Measurements from ENCODE around the gene BAIAP2L1.
"Not testable (repeated sequence)": the region's sequence is repeated elsewhere in the genome, so short reads cannot be mapped to it uniquely, and the experiment has no call there.

BAIAP2L1 gene

GRCh38 chr7:98317366-98318040 is 83.4 kb downstream of the BAIAP2L1 start:
- no peak for DNase-seq

- not testable (repeated sequence) for DNase-seq
These were observed 84.8 kb downstream of the BAIAP2L1 start for GRCh38 chr7:98315994-98316527.

- no peak for DNase-seq
These were observed 85.4 kb downstream of the BAIAP2L1 start for GRCh38 chr7:98315318-98315993.

GRCh38 chr7:98314469-98314868 is 86.4 kb downstream of the BAIAP2L1 start:
- no peak for DNase-seq

GRCh38 chr7:98312201-98312600 is 88.7 kb downstream of the BAIAP2L1 start:
- DNase-seq: no peak

- no peak for DNase-seq
These were observed 91.3 kb downstream of the BAIAP2L1 start for GRCh38 chr7:98309566-98309965.

- DNase-seq: no peak
These were observed 92.9 kb downstream of the BAIAP2L1 start for GRCh38 chr7:98307971-98308466.

GRCh38 chr7:98305951-98306535 is 94.8 kb downstream of the BAIAP2L1 start:
- DNase-seq: no peak

- DNase-seq: no peak
These were observed 97.0 kb downstream of the BAIAP2L1 start for GRCh38 chr7:98303906-98304305.

GRCh38 chr7:98303176-98303865 is 97.6 kb downstream of the BAIAP2L1 start:
- no peak for DNase-seq

- no peak for DNase-seq
These were observed 99.0 kb downstream of the BAIAP2L1 start for GRCh38 chr7:98301693-98302470.

- DNase-seq: no peak
These were observed 100.1 kb downstream of the BAIAP2L1 start for GRCh38 chr7:98300595-98301372.

- DNase-seq: no peak
These were observed 103.1 kb downstream of the BAIAP2L1 start for GRCh38 chr7:98297626-98298286.

GRCh38 chr7:98296833-98297232 is 104.1 kb downstream of the BAIAP2L1 start:
- no peak for DNase-seq

GRCh38 chr7:98295467-98296192 is 105.3 kb downstream of the BAIAP2L1 start:
- DNase-seq: peak in 1 of 4 experiments; percentile 38

- peak in 1 of 4 experiments; percentile 48 for DNase-seq
These were observed 106.0 kb downstream of the BAIAP2L1 start for GRCh38 chr7:98294798-98295382.

- no peak for DNase-seq
These were observed 106.6 kb downstream of the BAIAP2L1 start for GRCh38 chr7:98294326-98294725.

GRCh38 chr7:98293746-98294145 is 107.1 kb downstream of the BAIAP2L1 start:
- no peak for DNase-seq

GRCh38 chr7:98293265-98293664 is 107.6 kb downstream of the BAIAP2L1 start:
- DNase-seq: no peak

GRCh38 chr7:98291717-98292116 is 109.2 kb downstream of the BAIAP2L1 start:
- no peak for DNase-seq

Measured in suppressor macrophage (primary cell).